Glutamatergic neuron (in vitro differentiated cells): ENCODE data around the gene FAM227A. TPM values are rescaled to one million over a fixed set of nuclear protein-coding genes. Genes with fewer than 3 reads are reported as not detected.
A peak's percentile ranks its signal among the peaks of the same experiment; 100 is the strongest.

Source experiments
- DNase-seq: peaks from one replicate; pipeline ENCODE4 v3.0.0; 2022
- H3K27ac Mint-ChIP-seq: one replicate; pipeline ENCODE4 v1.8.0; 2020; ENCODE audit warnings: mild to moderate bottlenecking, mixed read lengths, inconsistent platforms; ENCODE audit not compliant: unreplicated experiment
- H3K27me3 Mint-ChIP-seq: one replicate; pipeline ENCODE4 v1.8.0; 2020; ENCODE audit warnings: mild to moderate bottlenecking, moderate library complexity, mixed read lengths, inconsistent platforms; ENCODE audit not compliant: unreplicated experiment
- H3K36me3 Mint-ChIP-seq: one replicate; pipeline ENCODE4 v1.8.0; 2020; ENCODE audit warnings: mild to moderate bottlenecking, mixed read lengths, inconsistent platforms; ENCODE audit not compliant: unreplicated experiment
- H3K4me1 Mint-ChIP-seq: one replicate; pipeline ENCODE4 v1.8.0; 2020; ENCODE audit warnings: mild to moderate bottlenecking, low read depth, mixed read lengths, inconsistent platforms; ENCODE audit not compliant: unreplicated experiment
- H3K4me3 Mint-ChIP-seq: one replicate; pipeline ENCODE4 v1.8.0; 2020; ENCODE audit warnings: mild to moderate bottlenecking, mixed read lengths, inconsistent platforms; ENCODE audit not compliant: unreplicated experiment
- H3K9me3 Mint-ChIP-seq: one replicate; pipeline ENCODE4 v1.8.0; 2020; ENCODE audit warnings: mild to moderate bottlenecking, moderate library complexity, mixed read lengths, inconsistent platforms; ENCODE audit not compliant: unreplicated experiment
- total RNA-seq: library from RNA; stranded (reverse); fragmentation: NEBNext Ultra II Directional; extraction: Animal tissue kit (Norgen Biotek cat#: 25700); gene quantifications from one replicate; pipeline ENCODE4 v1.2.1, GENCODE V29; 2021; ENCODE audit not compliant: unreplicated experiment
- TF ChIP-seq, protein P1 (sequence below): fragments of 200-600 bp; sonication (generic); IDR thresholded peaks from one replicate; pipeline ENCODE4 v1.5.0; 2021; ENCODE audit not compliant: partially characterized antibody, unreplicated experiment

FAM227A gene
- total RNA-seq, 1 donor from 2014 or later, result 6.3 TPM

GRCh38 chr22:38700270-38700788 is 44.1 kb upstream of the FAM227A start:
- Mint-ChIP-seq H3K27ac (peak overlapping the region; percentile 87), H3K4me1 (peaks cover 27% of the 10 kb centered on the region)
- no peak for DNase-seq

GRCh38 chr22:38699784-38700183 is 43.6 kb upstream of the FAM227A start:
- DNase-seq, result no peak
- H3K27ac Mint-ChIP-seq, result peak overlapping the region; percentile 87
- no peaks in the 10 kb centered on the region for H3K36me3 Mint-ChIP-seq
- H3K4me3 Mint-ChIP-seq, result peak overlapping the region; percentile 92
- peaks cover 11% of the 10 kb centered on the region for H3K27me3 Mint-ChIP-seq
- peaks cover 22% of the 10 kb centered on the region for H3K4me1 Mint-ChIP-seq
- TF ChIP-seq, protein P1, sequence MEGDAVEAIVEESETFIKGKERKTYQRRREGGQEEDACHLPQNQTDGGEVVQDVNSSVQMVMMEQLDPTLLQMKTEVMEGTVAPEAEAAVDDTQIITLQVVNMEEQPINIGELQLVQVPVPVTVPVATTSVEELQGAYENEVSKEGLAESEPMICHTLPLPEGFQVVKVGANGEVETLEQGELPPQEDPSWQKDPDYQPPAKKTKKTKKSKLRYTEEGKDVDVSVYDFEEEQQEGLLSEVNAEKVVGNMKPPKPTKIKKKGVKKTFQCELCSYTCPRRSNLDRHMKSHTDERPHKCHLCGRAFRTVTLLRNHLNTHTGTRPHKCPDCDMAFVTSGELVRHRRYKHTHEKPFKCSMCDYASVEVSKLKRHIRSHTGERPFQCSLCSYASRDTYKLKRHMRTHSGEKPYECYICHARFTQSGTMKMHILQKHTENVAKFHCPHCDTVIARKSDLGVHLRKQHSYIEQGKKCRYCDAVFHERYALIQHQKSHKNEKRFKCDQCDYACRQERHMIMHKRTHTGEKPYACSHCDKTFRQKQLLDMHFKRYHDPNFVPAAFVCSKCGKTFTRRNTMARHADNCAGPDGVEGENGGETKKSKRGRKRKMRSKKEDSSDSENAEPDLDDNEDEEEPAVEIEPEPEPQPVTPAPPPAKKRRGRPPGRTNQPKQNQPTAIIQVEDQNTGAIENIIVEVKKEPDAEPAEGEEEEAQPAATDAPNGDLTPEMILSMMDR, result no peak
- H3K9me3 Mint-ChIP-seq, result peaks cover 18% of the 10 kb centered on the region

More at GRCh38 chr22:38700270-38700788, 44.1 kb upstream of the FAM227A start:
- TF ChIP-seq, protein P1, result no peak
- Mint-ChIP-seq H3K27me3 (peaks cover 11% of the 10 kb centered on the region), H3K9me3 (peaks cover 18% of the 10 kb centered on the region), H3K4me3 (peak overlapping the region; percentile 92), H3K36me3 (no peaks in the 10 kb centered on the region)

- no peaks in the 10 kb centered on the region for H3K36me3 Mint-ChIP-seq
- H3K27ac Mint-ChIP-seq, result no peak overlapping the region
- H3K27me3 Mint-ChIP-seq, result peaks cover 11% of the 10 kb centered on the region
- peak overlapping the region; percentile 92 for H3K4me3 Mint-ChIP-seq
- peaks cover 22% of the 10 kb centered on the region for H3K4me1 Mint-ChIP-seq
- TF ChIP-seq, protein P1, result no peak
- peaks cover 18% of the 10 kb centered on the region for H3K9me3 Mint-ChIP-seq
- DNase-seq, result no peak
Measured at GRCh38 chr22:38699143-38699542, 43.0 kb upstream of the FAM227A start.

DNA sequence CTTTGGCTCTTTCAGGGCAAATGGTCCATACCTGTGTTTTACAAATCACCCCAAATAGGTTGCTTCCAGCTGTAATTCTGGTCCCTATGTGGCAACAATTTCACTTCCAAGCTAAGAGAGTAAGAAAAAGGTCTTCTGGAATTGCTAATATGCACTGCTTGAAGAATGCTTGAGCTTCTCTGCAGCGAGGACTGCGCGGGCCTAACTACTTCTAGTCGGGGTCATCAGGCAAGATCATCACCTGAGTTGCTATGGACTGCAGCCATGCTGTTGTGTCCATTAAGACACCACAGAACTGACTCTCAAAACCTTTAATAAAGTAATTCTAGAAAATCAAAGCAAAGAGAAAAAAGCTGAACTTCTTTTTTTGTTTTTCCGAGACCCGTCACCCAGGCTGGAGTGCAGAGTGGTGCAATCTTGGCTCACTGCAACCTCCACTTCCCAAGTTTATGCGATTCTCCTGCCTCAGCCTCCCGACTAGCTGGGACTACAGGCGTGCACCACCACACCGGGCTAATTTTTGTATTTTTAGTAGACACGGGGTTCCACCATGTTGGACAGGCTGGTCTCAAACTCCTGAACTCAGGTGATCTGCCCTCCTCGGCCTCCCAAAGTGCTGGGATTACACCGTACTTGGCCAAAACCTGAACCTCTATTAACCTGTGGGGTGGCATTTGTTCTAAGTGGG is 42.4 kb upstream of the FAM227A start:
- no peaks in the 10 kb centered on the region for H3K36me3 Mint-ChIP-seq
- peaks cover 18% of the 10 kb centered on the region for H3K9me3 Mint-ChIP-seq
- TF ChIP-seq, protein P1, result no peak
- H3K27me3 Mint-ChIP-seq, result peaks cover 11% of the 10 kb centered on the region
- peak overlapping the region; percentile 22 for H3K27ac Mint-ChIP-seq
- no peak for DNase-seq
- H3K4me1 Mint-ChIP-seq, result peaks cover 22% of the 10 kb centered on the region
- H3K4me3 Mint-ChIP-seq, result peak overlapping the region; percentile 92

DNA sequence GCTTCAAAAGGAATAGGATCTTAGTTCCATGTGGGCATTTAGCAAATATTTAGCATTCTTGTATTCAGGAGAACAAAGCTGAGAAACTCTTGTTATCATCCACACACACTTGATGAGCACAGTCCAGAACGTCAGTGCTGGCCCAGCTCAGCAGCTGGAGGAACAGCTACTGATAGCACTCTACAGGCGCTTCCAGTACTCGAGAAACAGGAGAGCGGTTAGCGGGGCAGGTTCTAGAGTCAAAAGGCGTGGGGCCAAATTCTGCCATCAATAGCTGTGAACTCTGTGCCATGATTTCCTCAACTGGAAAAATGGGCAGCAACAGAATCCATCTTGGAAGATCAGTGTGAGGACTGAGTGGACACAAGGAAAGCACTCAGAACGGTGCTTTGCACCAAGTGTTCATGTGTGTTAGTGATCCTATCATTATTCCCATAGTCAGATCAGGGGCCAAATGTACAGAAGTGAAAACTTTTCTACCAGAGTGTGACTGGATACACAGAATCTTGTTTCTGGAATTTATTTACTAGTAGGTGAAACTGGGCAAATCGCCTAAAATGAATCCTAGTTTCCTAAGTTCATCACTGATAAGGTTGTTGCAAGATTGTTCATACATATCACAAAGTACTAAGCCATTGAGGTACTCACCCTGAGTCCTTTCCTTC is 41.4 kb upstream of the FAM227A start:
- peak overlapping the region; percentile 92 for H3K4me3 Mint-ChIP-seq
- peaks cover 18% of the 10 kb centered on the region for H3K9me3 Mint-ChIP-seq
- H3K27ac Mint-ChIP-seq, result no peak overlapping the region
- TF ChIP-seq, protein P1, result no peak
- H3K27me3 Mint-ChIP-seq, result peaks cover 11% of the 10 kb centered on the region
- no peaks in the 10 kb centered on the region for H3K36me3 Mint-ChIP-seq
- DNase-seq, result no peak
- H3K4me1 Mint-ChIP-seq, result peaks cover 22% of the 10 kb centered on the region
